Trophoblast cell (in vitro differentiated cells and primary cell): ENCODE data around the gene OR6C6.

Source experiments
- DNase-seq, 2 donors: peaks; one replicate each; pipeline ENCODE4 v3.0.0-alpha.2; 2016
- H2AFZ ChIP-seq: 2 replicates; pipeline ENCODE4 v1.6.1; 2013; ENCODE audit warnings: low read length, moderate library complexity, mild to moderate bottlenecking; ENCODE audit not compliant: insufficient read depth, poor library complexity
- H2AK5ac ChIP-seq: 2 replicates; pipeline ENCODE4 v1.6.1; 2013; ENCODE audit warnings: mild to moderate bottlenecking, low read length
- H2BK120ac ChIP-seq: 2 replicates; pipeline ENCODE4 v1.6.1; 2013; ENCODE audit warnings: low read length, mild to moderate bottlenecking, moderate library complexity; ENCODE audit not compliant: insufficient read depth, poor library complexity
- H2BK12ac ChIP-seq: 2 replicates; pipeline ENCODE4 v1.6.1; 2013; ENCODE audit warnings: mild to moderate bottlenecking, low read length, moderate library complexity
- H2BK5ac ChIP-seq: 2 replicates; pipeline ENCODE4 v1.6.1; 2013; ENCODE audit warnings: low read length, low read depth, moderate library complexity, mild to moderate bottlenecking; ENCODE audit not compliant: poor library complexity
- H3K14ac ChIP-seq: 2 replicates; pipeline ENCODE4 v1.6.1; 2013; ENCODE audit warnings: mild to moderate bottlenecking, low read length
- H3K18ac ChIP-seq: 2 replicates; pipeline ENCODE4 v1.6.1; 2013; ENCODE audit warnings: mild to moderate bottlenecking, low read length
- H3K23ac ChIP-seq: 2 replicates; pipeline ENCODE4 v1.6.1; 2013; ENCODE audit warnings: low read length
- H3K27ac ChIP-seq: 2 replicates; pipeline ENCODE4 v1.5.1; 2013; ENCODE audit warnings: low read depth, mild to moderate bottlenecking, inconsistent platforms, low read length, moderate library complexity
- H3K27me3 ChIP-seq: 2 replicates; pipeline ENCODE4 v1.6.1; 2013; ENCODE audit warnings: inconsistent platforms, mild to moderate bottlenecking, low read length, moderate library complexity; ENCODE audit not compliant: insufficient read depth
- H3K36me3 ChIP-seq, 2 experiments: 1 replicate in 1 of 2; 2 replicates in 1 of 2; pipeline ENCODE4 v1.6.1; 2013; ENCODE audit warnings: low read length in 2 of 2, mild to moderate bottlenecking in 2 of 2, moderate library complexity in 1 of 2; ENCODE audit not compliant: insufficient read depth in 2 of 2, control insufficient read depth in 1 of 2
- H3K4ac ChIP-seq: 2 replicates; pipeline ENCODE4 v1.6.1; 2013; ENCODE audit warnings: low read depth, mild to moderate bottlenecking, low read length, moderate library complexity
- H3K4me1 ChIP-seq, 2 experiments: 1 replicate in 1 of 2; 2 replicates in 1 of 2; pipeline ENCODE4 v1.6.1; 2013; ENCODE audit warnings: low read length in 2 of 2, mild to moderate bottlenecking in 2 of 2, moderate library complexity in 1 of 2; ENCODE audit not compliant: insufficient read depth in 2 of 2, control insufficient read depth in 1 of 2
- H3K4me2 ChIP-seq: 2 replicates; pipeline ENCODE4 v1.6.1; 2013; ENCODE audit warnings: inconsistent platforms, mild to moderate bottlenecking, low read length, moderate library complexity
- H3K4me3 ChIP-seq: 2 replicates; pipeline ENCODE4 v1.5.1; 2013; ENCODE audit warnings: mild to moderate bottlenecking, low read depth, low read length, inconsistent platforms
- H3K79me1 ChIP-seq: one replicate; pipeline ENCODE4 v1.6.1; 2013; ENCODE audit warnings: low read length
- H3K79me2 ChIP-seq: 2 replicates; pipeline ENCODE4 v1.6.1; 2013; ENCODE audit warnings: low read length, mild to moderate bottlenecking; ENCODE audit not compliant: control insufficient read depth, insufficient read depth, poor library complexity
- H3K9ac ChIP-seq: 2 replicates; pipeline ENCODE4 v1.6.1; 2013; ENCODE audit warnings: mild to moderate bottlenecking, low read length
- H3K9me3 ChIP-seq: 2 replicates; pipeline ENCODE4 v1.6.1; 2013; ENCODE audit warnings: low read depth, mild to moderate bottlenecking, control low read depth, inconsistent platforms, low read length; ENCODE audit not compliant: insufficient read depth
- H4K12ac ChIP-seq: 2 replicates; pipeline ENCODE4 v1.6.1; 2013; ENCODE audit warnings: low read depth, mild to moderate bottlenecking, low read length, moderate library complexity
- H4K8ac ChIP-seq: 2 replicates; pipeline ENCODE4 v1.6.1; 2013; ENCODE audit warnings: low read depth, mild to moderate bottlenecking, low read length, moderate library complexity
- H4K91ac ChIP-seq: one replicate; pipeline ENCODE4 v1.6.1; 2013; ENCODE audit warnings: low read depth, mild to moderate bottlenecking, low read length, moderate library complexity
- WGBS: extraction: QIAGEN DNeasy Blood & Tissue Kit; methylation state at CpG from one replicate; pipeline ENCODE4 v1.1.7; 2013; ENCODE audit warnings: missing lambda C conversion rate; ENCODE audit not compliant: insufficient read length, insufficient coverage; ENCODE audit errors: extremely low coverage; 5-methylcytosine and 5-hydroxymethylcytosine counted together

OR6C6 gene

GRCh38 chr12:55258303-55258702, 38.1 kb downstream of the OR6C6 start:
- Histone ChIP-seq H4K91ac (no peak overlapping the region), H2AFZ (no peak overlapping the region), H3K79me1 (no peaks in the 10 kb centered on the region), H3K9ac (no peak overlapping the region), H2BK5ac (no peak overlapping the region), H2AK5ac (no peak overlapping the region), H3K14ac (no peak overlapping the region), H3K4me2 (no peak overlapping the region), H4K8ac (no peak overlapping the region), H3K4ac (no peak overlapping the region), H3K79me2 (no peaks in the 10 kb centered on the region), H2BK12ac (no peak overlapping the region), H3K23ac (peak overlapping the region; percentile 46), H3K9me3 (no peaks in the 10 kb centered on the region), H3K36me3 (no peaks in the 10 kb centered on the region), H3K4me3 (no peak overlapping the region), H3K4me1 (no peaks in the 10 kb centered on the region), H3K27me3 (no peaks in the 10 kb centered on the region), H4K12ac (no peak overlapping the region), H3K18ac (no peak overlapping the region), H3K27ac (no peak overlapping the region), H2BK120ac (no peak overlapping the region)
- no CpG with 5 or more reads among the region's 2 CpGs for WGBS
- DNase-seq = no peak

- Histone ChIP-seq H4K12ac (no peak overlapping the region), H2BK5ac (no peak overlapping the region), H3K4me3 (no peak overlapping the region), H2BK12ac (no peak overlapping the region), H3K9me3 (no peaks in the 10 kb centered on the region), H3K27ac (no peak overlapping the region), H3K4me1 (no peaks in the 10 kb centered on the region), H3K79me2 (no peaks in the 10 kb centered on the region), H3K27me3 (no peaks in the 10 kb centered on the region), H3K79me1 (no peaks in the 10 kb centered on the region), H3K4me2 (no peak overlapping the region), H3K36me3 (no peaks in the 10 kb centered on the region), H3K18ac (no peak overlapping the region), H4K8ac (no peak overlapping the region), H2AFZ (no peak overlapping the region), H2BK120ac (no peak overlapping the region), H3K14ac (no peak overlapping the region), H3K23ac (no peak overlapping the region), H3K4ac (no peak overlapping the region), H3K9ac (no peak overlapping the region), H4K91ac (no peak overlapping the region), H2AK5ac (no peak overlapping the region)
- DNase-seq = no peak
- no CpG with 5 or more reads among the region's 4 CpGs for WGBS
These were observed 39.5 kb downstream of the OR6C6 start for GRCh38 chr12:55256831-55257230.

GRCh38 chr12:55253281-55253680, 43.1 kb downstream of the OR6C6 start:
- H4K91ac ChIP-seq = no peak overlapping the region
- H3K79me2 ChIP-seq = no peaks in the 10 kb centered on the region
- H3K27ac ChIP-seq = no peak overlapping the region
- no peak overlapping the region for H2BK120ac ChIP-seq
- H3K18ac ChIP-seq = no peak overlapping the region
- no peak overlapping the region for H3K4ac ChIP-seq
- H4K12ac ChIP-seq = no peak overlapping the region
- H3K14ac ChIP-seq = no peak overlapping the region
- DNase-seq = no peak
- no peaks in the 10 kb centered on the region for H3K9me3 ChIP-seq
- no peak overlapping the region for H2AFZ ChIP-seq
- no peak overlapping the region for H3K4me3 ChIP-seq
- H2AK5ac ChIP-seq = no peak overlapping the region
- H3K23ac ChIP-seq = no peak overlapping the region
- H3K4me1 ChIP-seq = no peaks in the 10 kb centered on the region
- H3K27me3 ChIP-seq = no peaks in the 10 kb centered on the region
- H3K9ac ChIP-seq = no peak overlapping the region
- H3K36me3 ChIP-seq = no peaks in the 10 kb centered on the region
- H3K4me2 ChIP-seq = no peak overlapping the region
- H4K8ac ChIP-seq = no peak overlapping the region
- no peak overlapping the region for H2BK5ac ChIP-seq
- H3K79me1 ChIP-seq = no peaks in the 10 kb centered on the region
- no peak overlapping the region for H2BK12ac ChIP-seq

- H3K4ac ChIP-seq = no peak overlapping the region
- H2BK5ac ChIP-seq = no peak overlapping the region
- no peak overlapping the region for H3K27ac ChIP-seq
- no peak overlapping the region for H3K23ac ChIP-seq
- no peak overlapping the region for H3K4me2 ChIP-seq
- no peaks in the 10 kb centered on the region for H3K27me3 ChIP-seq
- no peaks in the 10 kb centered on the region for H3K4me1 ChIP-seq
- H3K79me2 ChIP-seq = no peaks in the 10 kb centered on the region
- no peak overlapping the region for H2AK5ac ChIP-seq
- H3K9ac ChIP-seq = no peak overlapping the region
- no peak overlapping the region for H3K4me3 ChIP-seq
- H2BK12ac ChIP-seq = no peak overlapping the region
- no peak overlapping the region for H3K14ac ChIP-seq
- no peaks in the 10 kb centered on the region for H3K36me3 ChIP-seq
- no peaks in the 10 kb centered on the region for H3K79me1 ChIP-seq
- H3K9me3 ChIP-seq = no peaks in the 10 kb centered on the region
- no peak overlapping the region for H4K12ac ChIP-seq
- no CpG with 5 or more reads among the region's 3 CpGs for WGBS
- H3K18ac ChIP-seq = no peak overlapping the region
- DNase-seq = peak; percentile 59 to 91
- H2AFZ ChIP-seq = no peak overlapping the region
- H4K8ac ChIP-seq = no peak overlapping the region
- H2BK120ac ChIP-seq = no peak overlapping the region
- no peak overlapping the region for H4K91ac ChIP-seq
These were observed 45.4 kb downstream of the OR6C6 start for GRCh38 chr12:55250944-55251343.
